HG02970 (cell line): ENCODE results near the gene CCDC30.
"Not testable (repeated sequence)": the region's sequence is repeated elsewhere in the genome, so short reads cannot be mapped to it uniquely, and the experiment has no call there.

Experiments used
- ATAC-seq: cut with Tn5 transposase; IDR thresholded peaks from one replicate; pipeline ENCODE4 v1.9.1; 2021; ENCODE audit warnings: mild to moderate bottlenecking, moderate library complexity, moderate number of reproducible peaks; ENCODE audit not compliant: unreplicated experiment, low FRiP score

The CCDC30 gene

GRCh38 chr1:42620307-42620706 lies 157.2 kb downstream of the CCDC30 start:
- ATAC-seq, result no peak

GRCh38 chr1:42621180-42621579 lies 158.1 kb downstream of the CCDC30 start:
- ATAC-seq, result not testable (repeated sequence)

GRCh38 chr1:42627205-42627604 lies 164.1 kb downstream of the CCDC30 start:
- ATAC-seq, result not testable (repeated sequence)

- ATAC-seq, result no peak
These were observed 176.0 kb downstream of the CCDC30 start for GRCh38 chr1:42639116-42639515.

- ATAC-seq, result no peak
These were observed 183.0 kb downstream of the CCDC30 start for GRCh38 chr1:42646056-42646455.

GRCh38 chr1:42657201-42657600 lies 194.1 kb downstream of the CCDC30 start:
- ATAC-seq, result no peak

GRCh38 chr1:42657981-42658876 lies 195.1 kb downstream of the CCDC30 start, which contains the start of gene PPIH:
Gene PPIH, plus strand, starts transcription at chr1:42658423. Its CDS starts 24 bp downstream, at chr1:42658447.
- ATAC-seq, result peak; percentile 92

GRCh38 chr1:42658877-42659337 lies 195.8 kb downstream of the CCDC30 start:
- ATAC-seq, result no peak

- ATAC-seq, result no peak
These were observed 197.9 kb downstream of the CCDC30 start for GRCh38 chr1:42660907-42661500.

GRCh38 chr1:42669936-42670335 lies 206.8 kb downstream of the CCDC30 start:
- ATAC-seq, result no peak

- no peak for ATAC-seq
These were observed 207.3 kb downstream of the CCDC30 start for GRCh38 chr1:42670425-42670824.

GRCh38 chr1:42674214-42674613 lies 211.1 kb downstream of the CCDC30 start:
- ATAC-seq, result no peak

- no peak for ATAC-seq
These were observed 211.6 kb downstream of the CCDC30 start for GRCh38 chr1:42674682-42675081.

GRCh38 chr1:42675467-42675866 lies 212.4 kb downstream of the CCDC30 start:
- no peak for ATAC-seq

GRCh38 chr1:42676534-42677087 lies 213.5 kb downstream of the CCDC30 start:
- no peak for ATAC-seq

GRCh38 chr1:42679364-42679983 lies 216.4 kb downstream of the CCDC30 start:
- no peak for ATAC-seq

- ATAC-seq, result no peak
These were observed 217.0 kb downstream of the CCDC30 start for GRCh38 chr1:42680055-42680454.

- ATAC-seq, result no peak
These were observed 218.0 kb downstream of the CCDC30 start for GRCh38 chr1:42680921-42681683.

GRCh38 chr1:42681741-42682483 lies 218.8 kb downstream of the CCDC30 start, which contains the start of gene YBX1:
Gene YBX1, plus strand, starts transcription at chr1:42682418. Its CDS starts 148 bp downstream, at chr1:42682566.
- peak; percentile 84 for ATAC-seq

GRCh38 chr1:42682484-42682738 lies 219.3 kb downstream of the CCDC30 start:
- peak; percentile 26 for ATAC-seq
